GM12892 (cell line): ENCODE results near the gene PPP1R12A.

Experiments used
- POLR2A ChIP-seq: IDR thresholded peaks from 2 replicates; pipeline ENCODE4 v1.6.1; 2011; ENCODE audit warnings: low read depth, low read length, control low read depth
- POLR2AphosphoS5 ChIP-seq: IDR thresholded peaks from 2 replicates; pipeline ENCODE4 v1.6.1; 2011; ENCODE audit warnings: low read depth, low read length, control low read depth
- TAF1 ChIP-seq: IDR thresholded peaks from 2 replicates; pipeline ENCODE4 v1.6.1; 2011; ENCODE audit warnings: low read depth, mild to moderate bottlenecking, control low read depth, low read length, borderline replicate concordance

GRCh38 chr12:79934281-79935020 is 446 bp downstream of the PPP1R12A start:
- TF ChIP-seq POLR2AphosphoS5: no peak
- TF ChIP-seq POLR2A: no peak
- peak; percentile 59 for TF ChIP-seq TAF1
